Measurements from ENCODE around the gene MRM2. TPM values are rescaled to one million over a fixed set of nuclear protein-coding genes. Genes with fewer than 3 reads are reported as not detected.

The MRM2 gene
- total RNA-seq, 1 experiment from 2014 or later, result 34.7 TPM

DNA sequence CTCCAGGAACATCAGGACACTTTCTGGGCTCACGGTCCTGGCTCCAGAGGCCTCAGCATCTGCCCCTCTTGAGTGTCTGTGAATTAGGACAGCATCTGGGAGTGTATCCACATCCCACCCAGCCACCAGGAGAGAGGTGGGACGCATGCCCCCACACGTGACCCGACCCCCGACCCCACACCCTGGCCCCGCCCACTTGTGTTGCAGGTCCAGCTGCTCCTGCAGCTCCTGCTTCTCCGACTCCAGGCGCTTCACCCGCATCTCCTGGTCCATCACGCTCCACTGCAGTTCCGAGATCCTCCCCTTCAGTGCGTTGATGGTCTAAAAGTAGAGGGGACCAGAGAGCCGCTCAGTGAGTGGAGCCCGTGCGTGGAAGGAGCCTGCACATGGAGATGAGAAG is 22.9 kb downstream of the MRM2 start:
- Histone ChIP-seq H3K9me3 (ENCODE audit: control insufficient read depth in 1 of 2, insufficient read depth in 1 of 2, low read depth in 1 of 2, low read length in 2 of 2) (no peaks in the 10 kb centered on the region), H3K27ac (ENCODE audit: low read depth, low read length) (no peak overlapping the region)
- ATAC-seq, result no peak

More for the DNA sequence above, 22.9 kb downstream of the MRM2 start:
- Histone ChIP-seq H3K9me2 (ENCODE audit: insufficient read depth) (no peaks in the 10 kb centered on the region), H3K36me3 (ENCODE audit: control insufficient read depth in 1 of 2, insufficient read depth in 2 of 2, low read length in 2 of 2) (peaks cover 13 to 15% of the 10 kb centered on the region in 2 experiments; a peak in 3 of 4 replicates), H3K79me2 (ENCODE audit: insufficient read depth, low read length) (peaks cover 4% of the 10 kb centered on the region; the same call in 1 of the 2 replicates), H3K27me3 (ENCODE audit: insufficient read depth, low read length) (no peaks in the 10 kb centered on the region), H3K4me2 (ENCODE audit: low read length) (no peak overlapping the region), H3K9ac (ENCODE audit: low read length) (no peak overlapping the region), H4K20me1 (ENCODE audit: insufficient read depth) (no peaks in the 10 kb centered on the region), H2AFZ (ENCODE audit: low read depth, low read length, poor library complexity, severe bottlenecking) (no peak overlapping the region), H3K4me1 (ENCODE audit: control insufficient read depth in 1 of 2, insufficient read depth in 2 of 2, low read length in 2 of 2) (no peaks in the 10 kb centered on the region), H3K4me3 (replicated peaks in 1 of 2; ENCODE audit: low read depth in 1 of 2, low read length in 2 of 2) (no peak overlapping the region)
- ChIA-PET POLR2A (no interaction called here), CTCF (no interaction called here), RAD21 (ENCODE audit: low non-redundant PET in 1 of 2, low total read pairs in 2 of 2, uncharacterized antibody in 2 of 2, unreplicated experiment in 2 of 2) (no interaction called here)
- intact Hi-C loops (cut with micrococcal nuclease), result no loop called here
- TF ChIP-seq POLR2AphosphoS5 (IDR thresholded peaks at IDR 0.05; ENCODE audit: low read depth, low read length) (no peak), FOSL1 (IDR thresholded peaks at IDR 0.05; ENCODE audit: low read depth) (no peak), ZNF274 (IDR thresholded peaks at IDR 0.05; ENCODE audit: low read depth, low read length) (no peak), EZH2 (IDR thresholded peaks at IDR 0.05) (no peak), JUND (IDR thresholded peaks at IDR 0.05) (no peak), TCF7L2 (IDR thresholded peaks at IDR 0.05; ENCODE audit: borderline replicate concordance, extremely low read depth, insufficient read depth, insufficient read length) (no peak), EGR1 (IDR thresholded peaks at IDR 0.05; ENCODE audit: low read depth) (no peak), ZFX (IDR thresholded peaks at IDR 0.05) (no peak), SIN3A (IDR thresholded peaks at IDR 0.05; ENCODE audit: low read depth) (no peak), SP1 (IDR thresholded peaks at IDR 0.05; ENCODE audit: low read depth) (no peak), EZH2phosphoT487 (IDR thresholded peaks at IDR 0.05; ENCODE audit: borderline replicate concordance) (no peak), ELF1 (IDR thresholded peaks at IDR 0.05; ENCODE audit: borderline replicate concordance, low read depth) (no peak), POLR2A (IDR thresholded peaks at IDR 0.05; ENCODE audit: borderline replicate concordance, extremely low read depth, insufficient read depth, insufficient read length) (no peak), SRF (IDR thresholded peaks at IDR 0.05; ENCODE audit: low read depth) (no peak), CEBPB (IDR thresholded peaks at IDR 0.05; ENCODE audit: low read depth) (no peak), YY1 (IDR thresholded peaks at IDR 0.05; ENCODE audit: extremely low read depth, insufficient replicate concordance, low read depth, low read length) (no peak)
- TF ChIP-seq, protein P1, sequence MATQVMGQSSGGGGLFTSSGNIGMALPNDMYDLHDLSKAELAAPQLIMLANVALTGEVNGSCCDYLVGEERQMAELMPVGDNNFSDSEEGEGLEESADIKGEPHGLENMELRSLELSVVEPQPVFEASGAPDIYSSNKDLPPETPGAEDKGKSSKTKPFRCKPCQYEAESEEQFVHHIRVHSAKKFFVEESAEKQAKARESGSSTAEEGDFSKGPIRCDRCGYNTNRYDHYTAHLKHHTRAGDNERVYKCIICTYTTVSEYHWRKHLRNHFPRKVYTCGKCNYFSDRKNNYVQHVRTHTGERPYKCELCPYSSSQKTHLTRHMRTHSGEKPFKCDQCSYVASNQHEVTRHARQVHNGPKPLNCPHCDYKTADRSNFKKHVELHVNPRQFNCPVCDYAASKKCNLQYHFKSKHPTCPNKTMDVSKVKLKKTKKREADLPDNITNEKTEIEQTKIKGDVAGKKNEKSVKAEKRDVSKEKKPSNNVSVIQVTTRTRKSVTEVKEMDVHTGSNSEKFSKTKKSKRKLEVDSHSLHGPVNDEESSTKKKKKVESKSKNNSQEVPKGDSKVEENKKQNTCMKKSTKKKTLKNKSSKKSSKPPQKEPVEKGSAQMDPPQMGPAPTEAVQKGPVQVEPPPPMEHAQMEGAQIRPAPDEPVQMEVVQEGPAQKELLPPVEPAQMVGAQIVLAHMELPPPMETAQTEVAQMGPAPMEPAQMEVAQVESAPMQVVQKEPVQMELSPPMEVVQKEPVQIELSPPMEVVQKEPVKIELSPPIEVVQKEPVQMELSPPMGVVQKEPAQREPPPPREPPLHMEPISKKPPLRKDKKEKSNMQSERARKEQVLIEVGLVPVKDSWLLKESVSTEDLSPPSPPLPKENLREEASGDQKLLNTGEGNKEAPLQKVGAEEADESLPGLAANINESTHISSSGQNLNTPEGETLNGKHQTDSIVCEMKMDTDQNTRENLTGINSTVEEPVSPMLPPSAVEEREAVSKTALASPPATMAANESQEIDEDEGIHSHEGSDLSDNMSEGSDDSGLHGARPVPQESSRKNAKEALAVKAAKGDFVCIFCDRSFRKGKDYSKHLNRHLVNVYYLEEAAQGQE (IDR thresholded peaks at IDR 0.05; ENCODE audit: low read depth), result no peak
- TF ChIP-seq, protein P2, sequence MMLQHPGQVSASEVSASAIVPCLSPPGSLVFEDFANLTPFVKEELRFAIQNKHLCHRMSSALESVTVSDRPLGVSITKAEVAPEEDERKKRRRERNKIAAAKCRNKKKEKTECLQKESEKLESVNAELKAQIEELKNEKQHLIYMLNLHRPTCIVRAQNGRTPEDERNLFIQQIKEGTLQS (IDR thresholded peaks at IDR 0.05), result no peak
- TF ChIP-seq, protein P3, sequence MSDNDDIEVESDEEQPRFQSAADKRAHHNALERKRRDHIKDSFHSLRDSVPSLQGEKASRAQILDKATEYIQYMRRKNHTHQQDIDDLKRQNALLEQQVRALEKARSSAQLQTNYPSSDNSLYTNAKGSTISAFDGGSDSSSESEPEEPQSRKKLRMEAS (IDR thresholded peaks at IDR 0.05), result no peak
- TF ChIP-seq, protein P4, sequence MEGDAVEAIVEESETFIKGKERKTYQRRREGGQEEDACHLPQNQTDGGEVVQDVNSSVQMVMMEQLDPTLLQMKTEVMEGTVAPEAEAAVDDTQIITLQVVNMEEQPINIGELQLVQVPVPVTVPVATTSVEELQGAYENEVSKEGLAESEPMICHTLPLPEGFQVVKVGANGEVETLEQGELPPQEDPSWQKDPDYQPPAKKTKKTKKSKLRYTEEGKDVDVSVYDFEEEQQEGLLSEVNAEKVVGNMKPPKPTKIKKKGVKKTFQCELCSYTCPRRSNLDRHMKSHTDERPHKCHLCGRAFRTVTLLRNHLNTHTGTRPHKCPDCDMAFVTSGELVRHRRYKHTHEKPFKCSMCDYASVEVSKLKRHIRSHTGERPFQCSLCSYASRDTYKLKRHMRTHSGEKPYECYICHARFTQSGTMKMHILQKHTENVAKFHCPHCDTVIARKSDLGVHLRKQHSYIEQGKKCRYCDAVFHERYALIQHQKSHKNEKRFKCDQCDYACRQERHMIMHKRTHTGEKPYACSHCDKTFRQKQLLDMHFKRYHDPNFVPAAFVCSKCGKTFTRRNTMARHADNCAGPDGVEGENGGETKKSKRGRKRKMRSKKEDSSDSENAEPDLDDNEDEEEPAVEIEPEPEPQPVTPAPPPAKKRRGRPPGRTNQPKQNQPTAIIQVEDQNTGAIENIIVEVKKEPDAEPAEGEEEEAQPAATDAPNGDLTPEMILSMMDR (IDR thresholded peaks at IDR 0.05 in 2 of 3, conservative IDR thresholded peaks at IDR 0.05 in 1 of 3; ENCODE audit: borderline replicate concordance in 1 of 3, insufficient read depth in 1 of 3, low read depth in 2 of 3, low read length in 2 of 3), result no peak
- DNase-seq (ENCODE audit: low read depth, low spot score), result no peak
- BruUV-seq (replicated peaks), result no TSS peak

Measured in HCT116 (cell line).